GOT3 (cell line): ENCODE results near the gene ASIC3.
A peak's percentile ranks its signal among the peaks of the same experiment; 100 is the strongest.
"Not testable (repeated sequence)": the region's sequence is repeated elsewhere in the genome, so short reads cannot be mapped to it uniquely, and the experiment has no call there.

Experiments used
- DNase-seq: peaks from one replicate; lab custom pipeline; 2025; ENCODE audit warnings: mixed read lengths; lab: John Stamatoyannopoulos, UW

ASIC3 gene

DNA sequence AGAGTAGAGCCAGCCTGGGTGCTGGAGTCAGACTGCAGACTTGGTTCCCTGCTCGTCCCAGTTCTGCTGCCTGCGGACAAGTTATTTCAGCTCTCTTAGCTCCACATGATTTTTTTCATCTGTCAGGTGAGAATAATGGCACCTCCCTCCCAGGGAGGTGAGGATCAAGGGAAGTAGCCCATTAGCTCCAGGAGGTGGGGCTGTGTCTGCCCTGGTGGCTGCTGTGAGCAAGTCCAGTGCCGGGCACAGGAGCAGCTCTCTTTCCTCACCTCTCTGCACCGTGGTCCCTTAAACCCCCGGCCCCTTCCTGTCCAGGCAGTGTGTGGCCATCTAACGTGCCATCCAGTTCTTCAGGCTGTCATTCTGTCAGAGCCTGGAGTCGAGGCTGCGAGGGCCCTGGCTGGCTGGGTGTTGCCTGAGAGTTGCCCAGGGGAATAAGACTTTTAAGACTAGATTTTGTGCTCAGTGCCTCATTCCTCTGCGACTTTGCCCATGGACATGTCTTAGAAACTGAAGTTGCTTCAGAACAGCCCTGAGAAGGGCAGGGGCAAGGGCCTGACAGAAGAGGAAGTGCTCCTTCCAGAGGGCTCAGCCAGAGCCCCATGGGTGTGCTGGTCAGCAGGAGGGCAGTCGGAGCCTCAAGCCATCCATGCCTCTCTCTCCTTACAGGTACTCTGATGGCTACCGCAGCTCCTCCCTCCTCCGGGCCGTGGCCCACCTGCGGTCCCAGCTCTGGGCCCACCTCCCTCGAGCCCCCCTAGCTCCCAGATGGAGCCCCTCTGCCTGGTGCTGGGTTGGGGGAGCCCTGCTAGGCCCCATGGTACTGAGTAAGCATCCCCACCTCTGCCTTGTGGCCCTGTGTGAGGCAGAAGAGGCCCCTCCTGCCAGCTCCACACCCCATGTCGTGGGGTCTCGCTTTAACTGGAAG, 15.1 kb upstream of the ASIC3 start:
- no peak for DNase-seq

DNA sequence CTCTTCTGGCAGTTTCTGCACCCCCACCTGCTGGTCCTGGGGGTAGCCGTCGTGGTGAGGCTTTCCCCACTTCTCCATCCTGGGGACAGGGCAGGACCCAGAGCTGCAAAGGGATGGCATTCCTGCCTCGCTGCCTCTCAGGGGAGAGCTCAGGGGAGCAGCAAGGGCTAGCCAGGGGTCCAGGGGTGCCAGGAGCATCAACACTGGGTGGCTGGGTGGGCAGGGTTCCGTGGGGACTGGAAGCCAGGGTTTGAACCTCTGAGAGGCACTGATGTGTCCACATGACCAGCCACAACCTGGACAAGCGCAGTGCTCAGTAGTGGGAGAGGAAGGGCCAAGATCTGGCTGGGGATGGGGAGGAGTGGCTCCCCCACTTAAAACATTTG, 14.5 kb upstream of the ASIC3 start:
- no peak for DNase-seq

DNA sequence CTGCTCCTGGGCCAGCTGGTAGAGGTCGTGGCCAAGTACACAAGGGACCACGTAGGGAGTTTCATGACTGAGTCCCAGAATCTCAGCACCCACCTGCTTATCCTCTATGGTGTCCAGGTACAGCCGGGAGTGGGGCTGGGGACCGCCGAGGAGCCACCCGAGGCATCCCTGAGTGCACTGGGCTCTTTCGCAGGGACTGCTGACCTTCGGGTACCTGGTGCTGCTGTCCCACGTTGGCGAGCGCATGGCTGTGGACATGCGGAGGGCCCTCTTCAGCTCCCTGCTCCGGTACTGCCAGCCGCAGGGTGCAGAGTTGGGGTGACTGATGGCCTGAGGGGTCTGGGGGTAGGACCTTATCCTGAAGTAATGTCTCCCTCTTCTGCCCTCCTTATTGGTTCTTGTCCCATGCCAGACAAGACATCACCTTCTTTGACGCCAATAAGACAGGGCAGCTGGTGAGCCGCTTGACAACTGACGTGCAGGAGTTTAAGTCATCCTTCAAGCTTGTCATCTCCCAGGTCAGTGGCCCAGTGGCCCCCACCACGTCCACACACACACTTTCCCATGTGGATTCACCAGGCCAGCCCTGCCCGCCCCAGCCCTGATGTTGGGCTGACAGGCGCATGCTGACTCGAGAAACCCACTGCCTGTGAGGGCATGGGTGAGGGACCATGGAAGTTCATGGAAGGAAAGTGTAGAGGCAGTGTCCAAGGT, 13.9 kb upstream of the ASIC3 start:
- DNase-seq = no peak

DNA sequence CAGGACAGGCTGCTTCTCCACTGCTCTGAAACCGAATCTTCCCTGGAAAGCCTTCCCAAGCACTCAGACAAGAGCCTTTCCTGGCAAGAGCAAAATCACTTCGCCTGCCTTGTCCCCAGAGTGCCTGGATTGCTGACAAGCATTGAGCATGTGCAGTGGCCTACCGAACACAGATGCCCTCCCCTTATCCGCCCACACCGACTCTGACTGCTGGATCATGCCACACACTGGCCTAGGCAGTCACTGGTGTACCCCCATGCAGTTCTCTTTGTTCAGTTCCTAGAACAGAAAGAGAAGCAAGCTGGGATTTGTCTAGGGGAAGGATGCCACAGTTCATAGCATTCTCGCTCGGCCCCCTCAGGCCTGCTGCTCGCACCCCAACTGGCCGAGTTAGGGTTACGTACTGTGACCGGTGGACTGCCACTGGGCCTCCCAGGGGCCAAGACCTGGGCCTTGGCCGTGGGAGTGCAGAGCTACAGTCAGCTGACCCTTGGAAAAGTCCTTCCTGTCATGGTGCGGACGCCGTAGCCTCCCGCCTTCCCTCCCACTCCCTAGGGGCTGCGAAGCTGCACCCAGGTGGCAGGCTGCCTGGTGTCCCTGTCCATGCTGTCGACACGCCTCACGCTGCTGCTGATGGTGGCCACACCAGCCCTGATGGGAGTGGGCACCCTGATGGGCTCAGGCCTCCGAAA, 13.2 kb upstream of the ASIC3 start:
- DNase-seq = no peak

DNA sequence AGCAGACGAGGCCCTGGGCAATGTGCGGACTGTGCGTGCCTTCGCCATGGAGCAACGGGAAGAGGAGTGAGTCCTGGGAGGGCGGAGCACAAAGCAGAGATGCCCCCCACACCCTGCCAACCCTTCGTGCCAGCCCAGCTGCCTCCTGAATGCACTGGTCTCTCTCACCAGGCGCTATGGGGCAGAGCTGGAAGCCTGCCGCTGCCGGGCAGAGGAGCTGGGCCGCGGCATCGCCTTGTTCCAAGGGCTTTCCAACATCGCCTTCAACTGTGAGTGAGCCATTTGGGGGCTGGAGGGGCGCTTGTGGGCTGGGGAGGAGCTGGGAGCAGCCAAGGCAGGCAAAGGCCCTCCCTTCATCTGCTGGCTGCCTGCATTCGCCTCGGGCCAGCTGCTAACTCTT, 12.4 kb upstream of the ASIC3 start:
- DNase-seq = no peak

DNA sequence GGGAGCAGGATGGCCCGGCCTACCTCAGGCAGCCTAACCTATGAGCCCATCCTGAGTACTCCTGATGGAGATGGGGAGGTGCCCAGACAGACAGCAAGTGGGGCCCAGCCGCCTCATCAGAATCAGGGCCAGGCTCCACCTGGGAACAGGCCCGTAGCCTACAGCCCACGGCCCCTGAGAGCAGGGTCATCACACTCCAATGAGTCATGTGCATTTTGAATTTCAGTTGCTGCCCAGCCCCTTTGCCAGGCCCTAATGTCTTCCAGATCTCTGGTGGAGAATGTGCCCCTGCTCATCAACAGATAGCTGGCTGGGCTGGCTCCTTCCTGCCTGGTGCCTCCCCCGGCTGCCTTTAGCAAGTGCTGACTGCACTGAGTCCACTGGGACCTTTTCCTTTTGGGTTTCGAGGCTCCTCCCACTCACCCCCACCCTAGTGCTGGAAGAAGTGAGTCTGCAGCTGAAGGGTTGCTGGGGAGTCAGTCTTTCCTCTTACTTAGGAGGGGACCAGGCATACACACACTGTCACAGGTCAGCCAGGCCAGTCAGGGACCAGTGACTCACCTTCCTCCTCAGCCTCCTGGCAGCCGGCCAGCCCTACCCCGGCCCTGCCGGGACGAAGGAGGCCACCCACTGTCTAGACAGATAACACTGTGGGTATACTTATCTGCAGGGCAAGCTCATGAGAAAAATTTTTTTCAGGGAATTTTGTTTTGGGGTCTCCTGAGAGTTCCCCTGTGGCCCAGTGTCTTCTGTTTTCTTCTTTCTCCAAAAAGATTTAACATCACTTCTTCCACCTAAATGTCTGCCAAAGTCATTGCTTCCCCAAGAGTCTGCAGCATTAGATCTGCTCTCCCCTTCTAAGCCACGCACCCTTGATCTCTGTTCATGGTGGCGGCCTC, 9.1 kb upstream of the ASIC3 start:
- DNase-seq = peak; percentile 77

DNA sequence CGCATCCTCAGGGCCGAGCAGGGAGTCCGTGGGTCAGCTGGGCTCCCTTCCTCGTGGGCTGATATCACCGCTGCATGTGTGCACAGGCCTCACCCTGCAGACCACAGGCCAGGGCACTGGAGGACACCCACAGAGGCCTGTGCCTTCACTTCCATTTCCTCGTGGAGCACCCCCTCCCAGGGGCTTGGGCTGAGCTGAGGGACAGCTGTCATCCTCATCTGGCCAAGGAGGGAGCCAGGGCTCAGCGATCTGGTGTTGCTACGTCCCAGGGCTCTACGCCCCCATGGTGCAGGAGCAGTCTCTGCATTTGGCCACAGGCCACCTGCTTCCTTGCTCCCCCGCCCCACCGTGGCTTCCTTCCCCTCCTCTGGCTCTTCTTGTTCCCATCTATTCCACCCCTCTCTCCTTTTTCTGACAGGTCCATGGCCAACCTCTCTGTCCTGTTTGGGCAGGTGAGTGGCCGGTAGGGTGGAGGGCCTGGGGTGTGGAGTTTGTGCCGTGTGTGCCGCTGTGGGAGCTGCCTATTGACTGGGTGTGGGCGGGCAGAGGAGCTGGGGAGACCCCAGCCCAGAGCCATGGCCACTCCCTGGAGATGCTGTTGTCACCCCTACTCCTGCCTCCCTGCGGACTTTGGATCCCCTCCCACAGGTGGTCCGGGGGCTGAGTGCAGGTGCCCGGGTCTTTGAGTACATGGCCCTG, 8.3 kb upstream of the ASIC3 start:
- no peak for DNase-seq

DNA sequence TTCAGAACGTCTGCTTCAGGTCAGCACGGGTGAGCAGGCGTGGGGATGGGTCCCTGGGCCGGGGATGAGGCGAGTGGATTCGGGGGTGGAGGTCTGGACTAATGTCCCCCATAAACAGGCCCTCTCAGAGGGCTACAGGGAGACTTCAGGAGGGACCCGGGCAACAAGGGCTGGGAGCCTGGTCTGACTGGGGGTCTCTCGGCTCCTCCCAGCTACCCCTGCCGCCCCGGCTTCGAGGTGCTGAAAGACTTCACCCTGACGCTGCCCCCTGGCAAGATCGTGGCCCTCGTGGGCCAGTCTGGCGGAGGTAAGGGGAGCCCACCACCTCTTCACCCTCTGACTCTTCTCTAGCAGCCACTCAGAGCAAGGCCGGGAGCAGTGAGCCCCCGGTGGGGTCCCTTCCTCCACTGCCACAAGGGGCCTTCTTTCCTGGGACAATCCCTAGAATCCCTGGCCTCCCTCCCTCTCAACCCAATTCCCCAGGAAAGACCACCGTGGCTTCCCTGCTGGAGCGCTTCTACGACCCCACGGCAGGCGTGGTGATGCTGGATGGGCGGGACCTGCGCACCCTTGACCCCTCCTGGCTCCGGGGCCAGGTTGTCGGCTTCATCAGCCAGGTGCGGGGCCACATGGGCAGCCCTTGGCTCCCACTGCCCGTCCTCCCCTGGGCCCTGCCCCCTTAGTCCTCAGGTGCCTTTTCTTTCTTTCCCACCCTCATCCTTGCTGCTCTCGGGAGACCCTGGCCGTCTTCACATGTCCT, 7.5 kb upstream of the ASIC3 start:
- no peak for DNase-seq

DNA sequence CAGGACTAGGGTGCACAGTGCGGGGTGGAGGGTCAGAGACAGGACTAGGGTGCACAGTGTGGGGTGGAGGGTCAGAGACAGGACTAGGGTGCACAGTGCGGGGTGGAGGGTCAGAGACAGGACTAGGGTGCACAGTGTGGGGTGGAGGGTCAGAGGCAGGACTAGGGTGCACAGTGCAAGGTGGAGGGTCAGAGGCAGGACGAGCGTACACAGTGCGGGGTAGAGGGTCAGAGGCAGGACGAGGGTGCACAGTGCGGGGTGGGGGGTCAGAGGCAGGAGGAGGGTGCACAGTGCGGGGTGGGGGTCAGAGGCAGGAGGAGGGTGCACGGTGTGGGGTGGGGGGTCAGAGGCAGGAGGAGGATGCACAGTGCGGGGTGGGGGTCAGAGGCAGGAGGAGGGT, 4.9 kb upstream of the ASIC3 start:
- not testable (repeated sequence) for DNase-seq

DNA sequence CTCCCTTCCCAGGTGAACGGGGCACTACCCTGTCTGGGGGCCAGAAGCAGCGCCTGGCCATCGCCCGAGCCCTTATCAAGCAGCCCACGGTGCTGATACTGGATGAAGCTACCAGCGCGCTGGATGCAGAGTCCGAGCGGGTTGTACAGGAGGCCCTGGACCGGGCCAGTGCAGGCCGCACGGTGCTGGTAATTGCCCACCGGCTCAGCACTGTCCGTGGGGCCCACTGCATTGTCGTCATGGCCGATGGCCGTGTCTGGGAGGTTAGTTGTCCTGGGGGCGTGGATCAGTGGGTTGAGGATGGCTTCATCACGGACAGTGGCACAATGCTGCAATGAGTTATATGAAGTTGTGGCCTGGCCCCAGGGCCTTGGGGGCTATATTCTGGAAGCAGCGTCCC, 4.4 kb upstream of the ASIC3 start:
- DNase-seq = no peak

DNA sequence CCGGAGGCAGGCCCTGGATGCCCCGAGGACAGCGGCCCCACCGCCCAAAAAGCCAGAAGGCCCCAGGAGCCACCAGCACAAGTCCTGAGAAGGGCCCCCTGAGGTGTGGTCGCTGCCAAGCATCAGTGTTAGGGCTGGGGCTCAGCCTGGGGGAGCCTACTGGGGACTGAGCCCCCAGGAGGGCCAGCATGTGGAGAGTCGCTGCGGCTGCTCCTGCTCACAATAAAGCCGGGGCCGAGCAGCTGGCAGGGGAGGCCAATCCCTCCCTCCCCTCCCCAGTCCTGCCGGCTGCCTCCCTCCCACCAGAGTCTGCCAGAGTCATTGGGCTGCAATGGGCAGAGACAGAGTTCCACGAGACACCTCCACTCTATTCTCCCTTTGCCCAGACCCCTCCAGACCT, 3.1 kb upstream of the ASIC3 start:
- no peak for DNase-seq

DNA sequence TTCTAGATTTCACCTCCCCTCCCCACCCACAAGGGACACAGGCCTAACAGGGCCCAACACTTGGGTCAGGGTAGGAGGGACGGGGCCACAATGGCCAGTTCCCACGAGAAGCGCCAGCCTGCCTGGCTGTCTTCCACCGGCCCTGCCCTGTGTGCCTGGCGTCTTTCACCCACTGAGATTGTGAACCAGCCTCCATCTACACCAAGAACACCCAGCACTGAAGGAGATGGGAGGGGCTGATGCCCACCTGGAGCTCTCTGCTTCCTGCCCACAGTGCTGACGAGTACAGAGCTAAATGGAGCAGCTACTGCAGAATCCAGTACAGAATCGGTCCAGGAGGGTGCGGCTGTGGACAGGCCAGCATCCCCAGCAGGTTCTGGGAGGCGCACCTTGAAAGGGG, 2.4 kb upstream of the ASIC3 start:
- no peak for DNase-seq

DNA sequence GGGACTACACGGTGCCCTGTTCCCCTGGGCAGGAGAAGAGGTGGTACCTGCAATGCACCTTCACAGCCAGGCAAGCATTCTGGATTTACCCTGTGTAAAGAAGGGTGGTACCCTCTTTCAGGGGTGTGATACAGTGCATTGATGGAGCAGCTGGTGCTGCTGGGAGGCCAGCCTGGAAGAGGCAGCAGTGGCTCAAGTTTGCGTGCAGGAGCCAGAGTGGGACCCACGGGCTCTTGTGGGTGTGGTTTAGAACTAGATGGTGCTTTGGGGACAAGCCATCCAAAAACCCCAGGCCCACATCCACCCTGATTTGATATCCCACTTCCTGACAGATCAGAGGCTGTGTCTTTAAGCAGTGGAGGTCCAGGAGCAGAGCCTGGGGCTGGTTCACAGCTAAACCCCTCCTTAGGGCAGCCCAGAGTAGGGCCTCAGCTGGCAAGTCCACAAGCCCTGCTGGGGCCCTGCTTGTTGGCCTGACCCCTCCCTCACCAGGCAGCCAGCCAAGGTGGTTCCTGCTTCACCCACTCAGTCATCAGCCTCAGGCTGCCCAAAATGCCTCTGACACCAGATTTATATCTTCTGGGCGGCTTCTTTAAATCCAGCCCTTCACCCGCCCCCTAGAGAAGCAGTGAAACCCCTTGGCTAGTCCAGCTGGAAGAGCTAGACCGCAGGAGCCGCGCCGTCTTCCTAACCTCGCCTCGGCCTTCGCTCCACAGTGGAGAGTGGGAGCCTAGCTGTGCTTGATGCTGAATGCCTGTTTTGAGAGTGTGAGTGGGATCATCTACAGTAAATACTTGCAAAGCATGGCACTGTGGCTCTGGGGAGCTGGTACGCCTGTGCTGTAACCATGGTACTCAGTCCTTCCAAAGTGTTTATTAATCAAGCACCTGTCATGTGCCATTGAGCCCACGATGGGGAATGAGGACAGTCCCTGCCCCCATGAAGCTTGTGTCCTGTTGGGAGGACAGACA, 1.4 kb upstream of the ASIC3 start:
- no peak for DNase-seq

DNA sequence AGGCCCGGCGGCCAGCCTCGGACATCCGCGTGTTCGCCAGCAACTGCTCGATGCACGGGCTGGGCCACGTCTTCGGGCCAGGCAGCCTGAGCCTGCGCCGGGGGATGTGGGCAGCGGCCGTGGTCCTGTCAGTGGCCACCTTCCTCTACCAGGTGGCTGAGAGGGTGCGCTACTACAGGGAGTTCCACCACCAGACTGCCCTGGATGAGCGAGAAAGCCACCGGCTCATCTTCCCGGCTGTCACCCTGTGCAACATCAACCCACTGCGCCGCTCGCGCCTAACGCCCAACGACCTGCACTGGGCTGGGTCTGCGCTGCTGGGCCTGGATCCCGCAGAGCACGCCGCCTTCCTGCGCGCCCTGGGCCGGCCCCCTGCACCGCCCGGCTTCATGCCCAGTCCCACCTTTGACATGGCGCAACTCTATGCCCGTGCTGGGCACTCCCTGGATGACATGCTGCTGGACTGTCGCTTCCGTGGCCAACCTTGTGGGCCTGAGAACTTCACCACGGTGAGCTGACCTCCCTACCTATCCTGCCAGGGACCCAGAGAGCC, 656 bp downstream of the ASIC3 start:
- DNase-seq = no peak

DNA sequence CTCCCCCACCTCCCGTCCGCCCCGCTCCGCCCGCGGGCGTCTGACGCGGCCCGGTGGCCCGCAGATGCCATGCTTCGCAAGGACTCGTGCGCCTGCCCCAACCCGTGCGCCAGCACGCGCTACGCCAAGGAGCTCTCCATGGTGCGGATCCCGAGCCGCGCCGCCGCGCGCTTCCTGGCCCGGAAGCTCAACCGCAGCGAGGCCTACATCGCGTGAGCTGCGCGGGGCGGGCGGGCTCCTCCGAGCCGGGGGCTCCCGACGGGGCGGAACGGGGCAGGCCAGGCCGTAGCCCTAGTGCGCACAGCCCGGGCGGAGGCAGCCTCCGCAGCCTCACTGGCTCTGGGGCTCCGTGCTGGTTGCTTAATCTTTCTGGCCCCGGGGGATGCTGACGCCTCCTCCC, 2.8 kb downstream of the ASIC3 start:
- peak; percentile 22 for DNase-seq

DNA sequence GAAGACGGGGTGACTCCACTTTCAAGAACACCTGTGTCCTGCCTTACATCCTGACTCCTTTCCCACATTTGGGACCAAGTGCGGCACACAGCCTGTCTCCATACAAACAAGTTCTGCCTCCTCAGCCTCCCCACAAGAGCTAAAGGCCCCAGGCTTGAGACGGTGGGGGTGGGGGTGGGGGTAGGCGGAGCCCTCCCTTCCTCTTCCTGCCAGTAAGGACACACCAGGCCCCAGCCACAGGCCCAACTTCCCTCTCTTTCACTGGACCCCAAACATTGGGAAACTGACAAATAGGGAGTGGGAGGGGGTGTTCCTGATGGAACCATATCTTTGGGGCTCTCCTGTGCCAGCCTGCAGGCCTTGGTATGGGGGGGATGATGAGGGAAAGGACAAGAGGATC, 4.8 kb downstream of the ASIC3 start:
- no peak for DNase-seq

DNA sequence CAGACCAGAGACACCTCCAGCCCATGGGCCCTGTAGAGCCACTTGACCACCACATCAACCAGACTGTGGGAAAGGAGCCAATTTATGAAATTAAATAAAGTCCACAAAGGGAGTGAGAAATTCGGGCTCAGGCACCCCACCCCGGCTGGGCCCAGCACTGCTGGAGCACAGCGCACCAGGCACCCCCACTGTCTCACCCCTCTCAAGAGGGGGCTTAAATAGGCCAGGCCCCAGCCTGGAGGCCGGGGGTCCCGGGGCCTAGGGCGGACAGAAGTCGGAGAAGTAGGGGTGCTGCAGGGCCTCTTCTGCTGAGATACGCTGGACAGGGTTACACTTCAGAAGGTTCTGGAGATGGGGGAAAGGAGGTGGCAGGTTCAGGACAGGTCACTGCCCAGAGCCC, 5.4 kb downstream of the ASIC3 start:
- DNase-seq = no peak

DNA sequence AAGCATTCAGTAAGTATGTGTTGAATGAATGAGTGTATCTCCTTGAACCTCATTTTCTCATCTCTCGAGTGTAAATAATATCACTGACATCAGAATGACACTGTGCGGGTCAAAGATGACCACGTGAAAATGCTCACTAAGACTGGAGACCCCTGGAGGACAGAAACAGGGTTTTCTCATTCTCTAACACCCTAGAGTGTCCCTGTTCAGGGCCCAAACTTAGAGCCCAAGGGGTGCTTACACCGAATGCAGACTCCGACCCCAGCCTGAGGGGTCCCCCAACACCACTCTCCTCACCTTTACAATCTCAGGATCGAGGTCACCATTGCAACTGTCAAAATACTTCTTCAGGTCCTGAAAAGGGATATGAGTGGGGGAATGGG, 7.9 kb downstream of the ASIC3 start:
- no peak for DNase-seq
